GM12865 (cell line): ENCODE data around the gene CRYAA.
A peak's percentile ranks its signal among the peaks of the same experiment; 100 is the strongest.

ENCODE experiments used
- DNase-seq: peaks from one replicate; pipeline ENCODE4 v3.0.0; 2010; ENCODE audit warnings: low read depth
- H3K4me3 ChIP-seq: 2 replicates; pipeline ENCODE4 v1.5.1; 2011; ENCODE audit warnings: mild to moderate bottlenecking, low read depth, low read length, control low read depth
- CTCF ChIP-seq: IDR thresholded peaks from 2 replicates; pipeline ENCODE4 v1.5.1; 2011; ENCODE audit warnings: low read length, control low read depth, low read depth, inconsistent platforms; ENCODE audit not compliant: insufficient read depth; ENCODE audit errors: missing control alignments

Gene CRYAA

GRCh38 chr21:43209575-43210453 lies 41.0 kb downstream of the CRYAA start:
- no peak for TF ChIP-seq CTCF
- H3K4me3 ChIP-seq, result no peak overlapping the region
- DNase-seq, result no peak

GRCh38 chr21:43210454-43211071 lies 41.8 kb downstream of the CRYAA start:
- DNase-seq, result no peak
- no peak overlapping the region for H3K4me3 ChIP-seq
- no peak for TF ChIP-seq CTCF

- peak; percentile 6 for TF ChIP-seq CTCF
- H3K4me3 ChIP-seq, result no peak overlapping the region
- peak; percentile 25 for DNase-seq
Observed at GRCh38 chr21:43211072-43211759, 42.4 kb downstream of the CRYAA start.

GRCh38 chr21:43211760-43212115 lies 42.9 kb downstream of the CRYAA start:
- H3K4me3 ChIP-seq, result no peak overlapping the region
- no peak for DNase-seq
- TF ChIP-seq CTCF, result no peak
